NCI-H774 (cell line): ENCODE data around the gene CGB3.
"Not testable (repeated sequence)": the region's sequence is repeated elsewhere in the genome, so short reads cannot be mapped to it uniquely, and the experiment has no call there.

Source experiments
- DNase-seq: peaks from one replicate; lab custom pipeline; 2025; lab: John Stamatoyannopoulos, UW

CGB3 gene

GRCh38 chr19:49024233-49024632, at the start of gene CGB3:
Gene CGB3, minus strand, starts transcription at chr19:49024333. Its CDS starts 362 bp downstream, at chr19:49023971.
- DNase-seq, result not testable (repeated sequence)

- DNase-seq, result no peak
These were observed 47.9 kb upstream of the CGB3 start for GRCh38 chr19:49071860-49072547.

DNA sequence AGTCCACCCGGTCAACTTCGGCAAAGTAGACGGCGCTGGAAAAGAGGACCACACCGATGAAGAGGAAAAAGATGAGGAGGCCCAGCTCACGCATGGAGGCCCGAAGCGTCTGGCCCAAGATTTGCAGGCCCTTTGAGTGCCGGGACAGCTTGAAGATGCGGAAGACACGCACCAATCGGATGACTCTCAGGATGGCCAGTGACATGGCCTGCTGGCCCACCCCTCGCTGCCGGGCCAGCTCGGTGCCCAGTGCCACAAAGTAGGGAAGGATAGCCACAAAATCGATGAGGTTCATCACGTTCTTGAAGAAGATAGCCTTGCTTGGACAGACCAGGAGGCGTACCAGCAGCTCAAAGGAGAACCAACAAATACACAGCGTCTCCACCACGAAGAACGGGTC, 46.3 kb upstream of the CGB3 start:
- no peak for DNase-seq

- no peak for DNase-seq
These were observed 44.9 kb upstream of the CGB3 start for GRCh38 chr19:49069026-49069425.

- DNase-seq, result no peak
These were observed 43.4 kb upstream of the CGB3 start for GRCh38 chr19:49067554-49067953.

GRCh38 chr19:49065905-49066512, 41.9 kb upstream of the CGB3 start:
- DNase-seq, result no peak

- no peak for DNase-seq
These were observed 40.9 kb upstream of the CGB3 start, which contains the start of gene NTF4 for GRCh38 chr19:49064768-49065611. Gene NTF4, minus strand, starts transcription at chr19:49064818. Its CDS starts 2,821 bp downstream, at chr19:49061997.

DNA sequence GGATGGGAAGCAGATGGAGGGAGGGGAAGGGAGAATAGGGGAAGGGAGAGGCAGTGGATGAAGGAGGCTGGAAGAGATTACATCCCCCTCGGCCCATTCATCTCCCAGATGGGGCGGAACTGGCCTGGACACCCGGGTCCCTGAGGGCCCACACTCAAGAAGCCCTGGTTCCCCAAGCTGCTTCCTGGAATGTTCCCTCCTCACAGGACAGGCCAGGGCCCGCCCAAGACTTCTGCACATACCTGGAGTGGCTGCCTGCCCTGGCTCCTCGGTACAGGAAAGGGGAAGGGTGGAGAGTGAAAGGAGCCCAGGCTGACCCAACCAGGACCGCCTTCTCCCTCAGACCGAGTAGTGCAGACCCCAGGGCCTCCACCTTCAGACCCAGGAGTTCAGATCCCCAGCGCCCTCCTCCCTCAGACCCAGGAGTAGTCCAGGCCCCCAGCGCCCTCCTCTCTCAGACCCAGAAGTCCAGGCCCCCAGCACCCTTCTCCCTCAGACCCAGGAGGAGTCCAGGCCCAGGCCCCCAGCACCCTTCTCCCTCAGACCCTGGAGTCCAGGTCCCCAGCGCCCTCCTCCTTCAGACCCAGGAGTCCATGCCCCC, 40.0 kb upstream of the CGB3 start:
- no peak for DNase-seq

GRCh38 chr19:49061445-49061844, 37.3 kb upstream of the CGB3 start:
- no peak for DNase-seq

DNA sequence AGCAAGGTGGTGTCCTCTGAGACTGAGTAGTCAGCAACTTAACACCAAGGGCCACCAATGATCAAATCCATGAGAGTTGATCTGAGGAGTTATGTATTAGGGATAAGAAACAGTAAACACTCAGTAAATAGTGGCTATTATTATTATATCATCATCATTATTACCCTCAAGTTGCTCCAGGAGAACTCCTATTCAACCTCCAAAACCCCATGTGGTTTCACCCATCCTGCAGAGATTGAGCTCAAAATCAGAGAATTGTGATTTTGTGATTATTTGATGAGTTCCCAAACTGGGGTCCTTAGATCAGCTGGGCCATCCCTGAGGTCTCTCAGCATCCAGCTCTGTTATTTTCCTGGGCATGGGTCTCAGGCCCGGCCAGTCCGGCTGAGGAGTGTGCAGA, 36.9 kb upstream of the CGB3 start:
- no peak for DNase-seq

DNA sequence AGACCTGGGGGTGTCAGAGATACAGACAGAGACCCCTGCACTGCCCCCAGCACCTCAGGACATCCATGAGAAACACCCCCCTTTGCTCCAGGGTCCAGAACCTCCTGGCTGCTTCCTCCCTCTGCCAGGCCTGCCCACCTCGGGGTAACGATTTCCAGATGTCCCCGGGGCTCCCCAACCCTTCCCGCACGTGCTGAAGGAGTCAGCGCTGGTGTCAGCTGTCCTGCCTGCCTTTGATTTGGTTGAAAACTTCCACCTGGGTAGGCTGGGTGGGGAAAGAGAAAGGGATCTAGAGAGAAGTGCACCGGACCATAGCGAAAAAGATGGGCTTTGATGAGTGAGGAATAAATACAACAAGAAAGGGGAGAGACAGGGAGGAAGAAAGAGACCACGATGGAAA, 34.9 kb upstream of the CGB3 start:
- no peak for DNase-seq

DNA sequence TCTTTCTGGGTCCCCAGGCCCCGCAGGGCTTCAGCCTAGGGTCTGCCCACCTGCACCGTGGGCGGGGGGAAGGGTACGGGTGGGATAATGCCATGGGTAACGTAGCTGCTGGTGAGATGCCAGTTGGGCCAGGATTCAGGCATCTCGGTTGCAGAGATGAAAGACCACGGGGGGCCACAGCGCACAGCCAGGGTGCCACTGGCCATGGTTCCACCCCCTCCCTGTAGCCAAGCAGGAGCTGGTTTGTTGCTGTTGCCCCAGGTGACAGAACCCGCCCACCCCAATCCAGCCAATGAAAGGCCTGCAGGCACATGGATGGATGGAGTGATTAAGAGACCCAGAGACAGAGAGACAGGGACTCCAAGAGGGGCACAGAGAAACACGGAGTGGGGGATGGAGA, 34.4 kb upstream of the CGB3 start:
- DNase-seq, result no peak

DNA sequence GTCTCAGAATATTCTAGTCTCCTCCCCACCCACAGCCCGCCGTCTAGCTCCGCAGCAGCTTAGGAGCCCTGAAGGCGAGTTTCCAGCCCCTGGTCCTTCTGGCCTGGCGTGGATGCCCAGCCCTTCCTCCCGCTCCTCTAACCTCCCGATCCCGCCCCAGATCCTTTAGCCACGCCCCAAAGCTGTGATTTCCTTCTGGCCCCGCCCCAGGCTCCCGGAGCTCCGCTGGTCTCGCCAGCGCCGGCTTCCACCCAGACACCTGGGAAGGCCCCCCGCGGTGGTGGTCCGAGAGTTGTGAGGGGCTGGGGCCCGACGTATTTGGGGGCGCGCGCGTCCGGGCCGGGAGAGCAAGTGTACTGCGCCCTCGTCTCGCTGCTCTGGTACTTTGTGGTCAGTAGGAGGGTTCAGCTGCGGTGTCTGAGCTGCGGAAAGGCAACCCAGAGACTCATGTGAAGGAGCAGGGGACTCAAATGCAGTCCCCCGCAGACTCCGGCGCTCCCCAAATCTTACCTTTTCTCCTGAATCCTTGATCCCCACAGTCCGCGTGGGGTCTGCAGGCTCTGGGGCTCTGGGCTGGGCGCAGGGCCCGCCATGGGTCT, 33.6 kb upstream of the CGB3 start, which contains the start of gene CGB7:
Gene CGB7 (minus strand): TSS at position 114 of the 599 bp plus-strand sequence. CDS start 2,374 bp downstream, outside the sequence.
- peak; percentile 32 for DNase-seq

GRCh38 chr19:49056902-49057596, 32.9 kb upstream of the CGB3 start:
- not testable (repeated sequence) for DNase-seq

GRCh38 chr19:49056101-49056901, 32.2 kb upstream of the CGB3 start:
- peak; percentile 59 for DNase-seq

GRCh38 chr19:49050376-49051033, 26.4 kb upstream of the CGB3 start:
- DNase-seq, result not testable (repeated sequence)

DNA sequence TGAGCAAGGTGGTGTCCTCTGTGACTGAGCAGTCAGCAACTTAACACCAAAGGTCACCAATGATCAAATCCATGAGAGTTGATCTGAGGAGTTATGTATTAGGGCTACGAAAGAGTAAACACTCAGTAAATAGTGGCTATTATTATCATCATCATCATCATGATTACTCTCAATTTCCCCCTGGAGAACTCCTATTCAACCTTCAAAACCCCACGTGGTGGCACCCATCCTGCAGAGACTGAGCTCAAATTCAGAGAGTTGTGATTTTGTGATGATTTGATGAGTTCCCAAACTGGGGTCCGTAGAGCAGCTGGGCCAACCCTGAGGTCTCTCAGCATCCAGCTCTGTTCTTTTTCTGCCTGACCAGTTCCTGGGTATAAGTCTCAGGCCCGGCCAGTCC, 25.7 kb upstream of the CGB3 start:
- DNase-seq, result not testable (repeated sequence)

GRCh38 chr19:49049011-49049410, 24.9 kb upstream of the CGB3 start, which contains the start of gene CGB8:
Gene CGB8, minus strand, starts transcription at chr19:49049111. Its CDS starts 372 bp downstream, at chr19:49048739.
- DNase-seq, result not testable (repeated sequence)

- DNase-seq, result not testable (repeated sequence)
These were observed 19.4 kb upstream of the CGB3 start, which contains the start of gene CGB5 for GRCh38 chr19:49043548-49043947. Gene CGB5, plus strand, starts transcription at chr19:49043848. Its CDS starts 362 bp downstream, at chr19:49044210.
